ENCODE results near the gene A2M.

A2M gene

GRCh38 chr12:9027161-9028059 lies 88.3 kb downstream of the A2M start:
- no peak overlapping the region for H3K4me3 ChIP-seq (ENCODE audit: control insufficient read depth, low read depth, low read length)
- DNase-seq (ENCODE audit: low read depth), result no peak
- TF ChIP-seq CTCF (conservative IDR thresholded peaks at IDR 0.05; ENCODE audit: control insufficient read depth, insufficient read depth, low read depth, low read length), result no peak

- DNase-seq (ENCODE audit: low read depth), result no peak
- H3K4me3 ChIP-seq (ENCODE audit: control insufficient read depth, low read depth, low read length), result no peak overlapping the region
- TF ChIP-seq CTCF (conservative IDR thresholded peaks at IDR 0.05; ENCODE audit: control insufficient read depth, insufficient read depth, low read depth, low read length), result no peak
These were observed 91.2 kb downstream of the A2M start for GRCh38 chr12:9024512-9024911.

- H3K4me3 ChIP-seq (ENCODE audit: control insufficient read depth, low read depth, low read length), result no peak overlapping the region
These were observed 93.1 kb downstream of the A2M start for GRCh38 chr12:9022592-9022991.

More at GRCh38 chr12:9022592-9022991, 93.1 kb downstream of the A2M start:
- DNase-seq (ENCODE audit: low read depth), result no peak
- TF ChIP-seq CTCF (conservative IDR thresholded peaks at IDR 0.05; ENCODE audit: control insufficient read depth, insufficient read depth, low read depth, low read length), result no peak
